HPDE6-E6E7 (cell line): ENCODE results near the gene CD72.
A peak's percentile ranks its signal among the peaks of the same experiment; 100 is the strongest.
"Not testable (repeated sequence)": the region's sequence is repeated elsewhere in the genome, so short reads cannot be mapped to it uniquely, and the experiment has no call there.

Source experiments
- DNase-seq: peaks from one replicate; pipeline ENCODE4 v3.0.0; 2011; ENCODE audit warnings: missing footprints; ENCODE audit errors: extremely low spot score

Gene CD72

DNA sequence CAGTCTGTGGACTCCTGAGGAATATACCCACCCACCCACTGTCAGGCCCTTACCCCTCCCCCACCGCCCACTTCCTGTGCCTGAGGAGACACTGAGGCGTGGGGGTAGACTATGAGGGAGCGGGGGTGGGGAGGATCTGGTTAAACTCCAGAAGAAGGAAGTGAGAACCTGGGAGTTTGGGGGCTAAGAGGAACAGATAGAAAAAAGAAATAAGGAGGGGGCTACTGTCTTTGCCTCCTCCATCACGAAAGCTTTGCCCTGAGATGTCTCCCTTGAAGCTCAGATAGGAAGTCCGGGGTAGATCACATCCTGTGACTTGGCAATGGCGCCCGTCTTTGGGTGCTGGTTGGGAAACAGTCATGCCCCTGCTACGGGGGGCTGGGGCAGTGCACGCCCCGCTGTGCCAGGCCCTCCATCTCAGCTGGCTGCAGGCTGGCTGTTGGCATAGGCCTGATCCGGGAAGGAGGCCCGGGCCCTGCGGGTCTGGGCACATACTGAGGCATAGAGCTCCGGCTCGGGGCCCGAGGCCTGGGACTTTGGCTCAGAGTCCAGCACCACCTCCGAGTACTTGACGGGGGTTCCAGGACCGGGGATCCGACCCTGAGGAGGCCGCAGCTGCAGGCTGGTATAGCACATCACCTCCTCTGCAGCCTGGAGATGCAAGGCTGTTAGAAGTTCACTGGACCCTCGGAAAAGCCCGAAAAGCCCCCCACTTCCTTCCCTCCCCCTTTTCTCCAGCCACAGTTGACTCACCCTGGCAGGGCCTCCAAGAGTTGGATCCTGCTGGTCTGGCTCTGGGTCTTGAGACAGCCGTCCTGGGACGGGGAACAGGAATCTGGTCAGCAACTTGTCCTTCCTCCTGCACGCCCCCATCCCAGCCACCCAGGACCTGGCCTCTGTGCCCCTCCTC is 31.5 kb upstream of the CD72 start:
- DNase-seq, result no peak

DNA sequence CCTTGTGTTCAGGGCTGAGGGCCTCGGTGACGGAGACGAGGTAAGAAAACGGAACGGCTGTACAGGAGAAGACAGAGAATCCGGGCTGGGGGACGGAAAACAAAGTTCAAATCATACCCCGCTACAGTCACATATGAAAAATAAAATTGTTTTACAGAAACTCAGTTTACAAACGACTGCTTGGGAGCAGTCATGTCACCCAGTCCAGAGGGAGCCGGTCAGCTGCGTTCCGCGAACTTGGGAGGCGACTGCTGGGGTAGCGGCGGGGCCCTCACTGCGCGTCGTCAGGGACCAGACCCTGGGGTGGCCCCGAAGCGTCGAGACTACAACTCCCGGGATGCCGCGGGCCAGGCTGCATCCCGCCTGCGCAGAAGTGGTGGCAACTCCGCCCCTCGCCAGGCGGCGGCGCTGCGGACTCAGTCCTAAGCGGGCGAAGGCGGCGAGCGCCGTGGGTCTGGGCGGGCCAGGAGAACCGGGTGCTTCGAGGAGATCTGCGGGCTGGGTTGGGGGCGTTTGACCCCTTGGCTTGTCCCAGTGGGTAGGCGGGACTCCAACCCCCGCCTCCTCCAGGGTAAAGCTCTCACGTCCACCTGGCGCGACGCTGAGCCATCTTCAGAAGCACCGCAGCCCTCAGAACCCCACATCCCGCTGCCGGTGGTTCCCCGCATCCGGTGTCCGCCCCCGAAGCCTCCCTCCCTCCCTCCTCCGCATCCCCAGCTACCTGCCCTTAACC is 28.5 kb upstream of the CD72 start:
- peak; percentile 91 for DNase-seq

DNA sequence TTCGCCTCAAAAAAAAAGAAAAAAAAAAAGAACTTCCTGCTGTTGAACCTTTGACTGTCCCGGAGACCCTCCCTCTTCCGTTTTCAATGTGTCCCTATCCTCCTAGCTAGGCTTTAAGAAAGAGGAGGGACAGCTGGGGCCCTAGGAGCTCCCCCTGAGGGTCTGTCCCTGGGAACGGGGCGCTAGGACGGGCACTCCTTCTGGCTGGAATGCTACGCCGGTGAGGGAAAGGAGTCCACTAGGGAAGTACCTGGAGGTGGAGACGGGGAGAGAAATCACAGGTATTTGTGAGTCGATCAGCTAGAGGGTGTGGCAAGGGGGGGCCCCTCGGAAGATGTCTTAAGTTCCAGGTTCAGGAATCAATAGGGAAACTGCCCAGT is 27.9 kb upstream of the CD72 start:
- DNase-seq, result peak; percentile 91

DNA sequence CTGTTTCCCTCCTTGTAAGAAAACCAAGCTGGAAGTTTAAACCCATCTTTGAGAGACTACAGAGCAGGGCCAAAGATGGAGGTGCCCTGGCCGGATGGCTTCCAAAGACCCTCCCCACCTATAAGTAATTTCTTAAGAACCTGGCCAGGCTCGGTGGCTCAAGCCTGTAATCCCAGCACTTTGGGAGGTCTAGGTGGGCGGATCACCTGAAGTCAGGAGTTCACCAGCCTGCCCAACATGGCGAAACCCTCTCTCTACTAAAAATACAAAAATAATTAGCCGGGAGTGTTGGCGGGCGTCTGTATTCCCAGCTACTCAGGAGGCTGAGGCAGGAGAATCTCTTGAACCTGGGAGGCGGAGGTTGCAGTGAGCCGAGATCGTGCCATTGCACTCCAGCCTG is 27.5 kb upstream of the CD72 start:
- not testable (repeated sequence) for DNase-seq

DNA sequence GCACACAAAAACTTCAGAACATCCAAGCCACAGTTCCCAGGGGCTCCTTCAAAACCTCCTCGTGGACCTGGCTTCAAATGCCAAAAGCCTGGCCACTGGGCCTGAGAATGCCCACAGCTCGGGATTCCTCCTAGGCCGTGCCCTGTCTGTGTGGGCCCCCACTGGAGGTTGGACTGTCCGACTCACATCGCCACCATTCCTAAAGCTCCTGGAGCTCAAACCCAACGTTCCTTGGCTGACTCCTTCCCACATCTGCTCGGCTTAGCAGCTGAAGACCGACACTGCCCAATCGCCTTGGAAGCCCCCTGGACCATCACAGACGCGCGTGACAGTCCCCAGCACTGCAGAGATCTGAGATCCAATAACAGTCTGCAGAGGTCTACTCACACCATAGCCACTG is 24.8 kb upstream of the CD72 start:
- DNase-seq, result no peak

DNA sequence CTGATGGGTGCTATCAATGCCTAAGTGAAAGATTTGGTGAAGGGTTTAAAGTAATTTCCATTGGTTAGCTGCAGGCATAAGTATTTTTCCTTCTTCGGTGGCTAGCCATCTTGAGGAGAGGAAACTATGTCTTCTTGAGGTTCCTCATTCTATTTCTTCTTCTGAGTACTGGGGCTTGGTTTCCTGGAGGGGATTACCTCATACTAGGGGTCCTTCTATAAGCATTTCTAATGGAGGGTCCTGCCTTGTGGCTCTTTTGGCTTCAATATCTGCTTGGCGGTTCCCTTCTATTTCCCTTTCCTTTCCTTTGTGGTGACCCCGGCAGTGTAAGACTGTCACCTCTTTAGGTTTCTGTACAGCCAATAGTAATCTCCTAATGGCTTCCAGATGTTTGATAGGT is 23.3 kb upstream of the CD72 start:
- not testable (repeated sequence) for DNase-seq

DNA sequence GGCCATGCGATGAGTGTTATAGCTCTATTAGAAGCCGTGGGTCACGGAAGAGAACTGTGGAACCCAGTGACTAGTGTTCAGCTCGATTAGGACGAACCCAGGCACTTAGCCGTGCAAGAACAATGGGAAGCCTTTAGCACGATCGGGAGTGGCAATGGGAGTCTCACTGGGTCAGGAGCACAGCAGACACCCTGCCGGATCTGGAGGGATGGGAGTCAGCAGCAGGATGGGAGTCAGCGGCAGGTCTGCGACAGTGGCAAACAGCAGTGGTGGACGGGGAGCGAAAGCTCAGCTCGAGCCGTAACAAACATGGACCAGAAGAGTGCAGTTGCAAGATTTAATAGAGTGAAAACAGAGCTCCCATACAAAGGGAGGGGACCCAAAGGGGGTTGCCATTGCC is 22.2 kb upstream of the CD72 start:
- DNase-seq, result not testable (repeated sequence)

DNA sequence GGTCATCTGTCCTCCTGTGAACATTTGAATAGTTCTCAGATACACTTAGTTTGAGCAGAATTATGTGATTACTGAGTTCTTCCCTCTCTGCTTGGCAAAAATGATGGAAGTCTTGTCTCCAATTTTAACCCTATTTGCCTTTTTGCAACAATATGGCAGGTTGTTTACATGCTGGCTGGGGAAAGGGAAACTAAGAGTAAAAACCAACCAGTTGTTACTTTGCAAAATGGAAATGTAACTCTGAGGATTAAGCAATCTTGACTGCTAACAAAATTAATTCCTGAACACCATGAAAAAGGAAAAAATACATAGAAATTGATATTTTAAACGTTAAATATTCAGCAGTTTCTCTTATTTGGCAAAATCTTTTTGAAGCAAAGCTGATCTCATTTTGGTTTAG is 21.4 kb upstream of the CD72 start:
- DNase-seq, result no peak

DNA sequence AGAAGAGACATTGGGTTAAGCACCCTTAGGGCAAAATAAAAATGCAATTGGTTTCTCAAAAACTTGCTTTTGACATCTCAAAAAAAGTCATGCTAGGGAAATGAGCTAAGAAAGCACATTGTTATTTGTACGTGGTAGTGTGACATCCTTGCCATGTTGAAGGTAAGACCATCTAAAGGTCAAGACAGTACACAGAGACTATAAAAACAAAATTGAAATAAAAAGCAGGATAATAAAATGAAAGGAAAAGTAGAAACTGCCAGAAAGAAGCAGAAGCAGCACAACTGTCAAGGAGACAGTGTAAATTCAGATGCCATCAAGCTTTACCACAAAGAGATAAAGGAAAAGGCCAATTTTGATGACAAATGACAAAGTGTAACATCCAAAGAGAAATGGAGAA is 21.0 kb upstream of the CD72 start:
- DNase-seq, result not testable (repeated sequence)

DNA sequence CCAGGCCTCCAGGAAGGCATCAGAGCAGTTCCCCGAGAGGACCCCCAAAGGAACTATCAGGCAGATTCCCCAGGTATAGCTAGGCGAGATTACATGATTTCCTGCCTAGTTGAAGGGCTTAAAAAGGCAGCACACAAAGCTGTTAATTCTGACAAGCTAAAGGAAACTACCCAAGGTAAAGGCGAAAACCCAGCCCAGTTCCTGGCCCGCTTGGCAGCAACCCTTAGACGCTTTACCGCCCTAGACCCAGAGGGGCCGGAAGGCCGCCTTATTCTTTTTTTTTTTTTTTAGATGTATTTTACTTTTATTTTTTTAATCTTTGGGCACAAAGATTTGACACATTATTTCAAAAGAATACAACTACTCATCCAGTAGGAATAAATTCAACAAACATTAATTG is 20.5 kb upstream of the CD72 start:
- DNase-seq, result not testable (repeated sequence)

DNA sequence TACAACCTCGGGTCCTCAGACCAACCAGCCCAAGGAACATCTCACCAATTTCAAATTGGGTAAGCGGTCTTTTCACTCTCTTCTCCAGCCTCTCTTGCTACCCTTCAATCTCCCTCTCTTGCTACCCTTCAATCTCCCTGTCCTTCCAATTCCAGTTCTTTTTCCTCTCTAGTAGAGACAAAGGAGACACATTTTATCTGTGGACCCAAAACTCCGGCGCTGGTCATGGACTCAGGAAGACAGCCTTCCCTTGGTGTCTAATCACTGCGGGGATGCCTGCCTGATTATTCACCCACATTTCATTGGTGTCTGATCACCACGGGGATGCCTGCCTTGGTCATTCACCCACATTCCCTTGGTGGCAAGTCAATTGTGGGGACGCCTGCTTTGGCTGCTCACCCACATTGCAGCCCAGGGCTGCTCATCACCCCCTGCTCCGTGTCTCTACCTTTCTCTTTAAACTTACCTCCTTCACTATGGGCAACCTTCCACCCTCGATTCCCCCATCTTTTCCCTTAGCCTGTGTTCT is 19.3 kb upstream of the CD72 start:
- DNase-seq, result not testable (repeated sequence)

DNA sequence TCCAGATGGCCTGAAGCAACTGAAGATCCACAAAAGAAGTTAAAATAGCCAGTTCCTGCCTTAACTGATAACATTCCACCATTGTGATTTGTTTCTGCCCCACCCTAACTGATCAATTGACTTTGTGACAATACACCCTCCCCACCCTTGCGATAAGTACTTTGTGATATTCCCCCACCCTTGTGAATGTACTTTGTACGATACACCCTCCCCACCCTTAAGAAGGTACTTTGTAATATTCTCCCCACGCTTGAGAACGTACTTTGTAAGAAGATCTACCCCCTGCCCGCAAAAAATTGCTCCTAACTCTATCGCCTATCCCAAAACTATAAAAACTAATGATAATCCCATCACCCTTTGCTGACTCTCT is 18.6 kb upstream of the CD72 start:
- DNase-seq, result not testable (repeated sequence)

DNA sequence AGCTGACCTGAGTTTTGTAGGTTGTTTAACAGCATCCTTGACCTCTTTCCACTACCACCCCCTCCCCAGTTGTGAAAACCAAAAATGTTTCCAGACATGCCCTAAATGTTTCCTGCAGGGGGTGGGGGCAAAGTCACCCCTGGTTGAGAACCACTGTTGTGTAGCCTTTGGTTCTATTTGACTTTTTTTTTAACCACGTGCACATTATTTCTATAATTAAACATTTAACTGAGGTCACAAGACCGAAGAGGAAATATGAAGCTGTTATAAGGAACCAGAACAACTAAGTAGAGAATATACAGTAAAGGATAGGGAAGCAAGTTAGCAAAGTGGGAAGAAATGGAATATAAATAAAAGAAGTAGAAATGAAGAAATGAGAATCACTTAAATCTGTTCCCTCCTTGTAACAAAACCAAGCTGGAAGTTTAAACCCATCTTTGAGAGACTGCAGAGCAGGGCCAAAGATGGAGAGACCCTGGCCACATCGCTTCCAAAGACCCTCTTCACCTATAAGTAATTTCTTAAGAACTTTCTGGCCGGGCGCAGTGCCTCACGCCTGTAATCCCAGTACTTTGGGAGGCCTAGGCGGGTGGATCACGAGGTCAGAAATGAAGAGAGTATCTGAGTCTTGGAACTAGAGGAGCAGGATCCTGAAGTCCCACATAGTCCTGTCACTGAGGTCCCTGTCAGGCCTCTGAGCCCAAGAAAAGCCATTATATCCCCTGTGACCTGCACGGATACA is 18.1 kb upstream of the CD72 start:
- no peak for DNase-seq

DNA sequence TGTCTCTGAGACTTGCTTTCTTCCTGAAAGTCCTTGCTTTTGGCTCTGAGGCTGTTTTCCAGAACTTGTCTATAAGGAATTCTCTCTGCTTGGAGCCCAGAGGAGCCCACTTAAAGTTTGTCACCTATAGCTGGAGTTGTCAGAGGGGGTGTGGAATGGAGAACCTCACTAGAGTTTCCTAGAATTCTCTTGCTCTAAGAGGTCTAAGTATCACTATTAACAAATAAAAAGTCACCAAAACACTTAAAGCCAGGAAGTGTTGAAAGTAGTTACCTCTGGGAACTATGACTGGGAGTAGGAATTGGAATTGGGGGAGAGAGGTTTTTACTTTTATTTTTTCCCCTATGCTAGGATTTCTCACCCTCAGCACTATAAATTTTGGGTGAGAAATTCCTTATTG is 17.5 kb upstream of the CD72 start:
- no peak for DNase-seq

DNA sequence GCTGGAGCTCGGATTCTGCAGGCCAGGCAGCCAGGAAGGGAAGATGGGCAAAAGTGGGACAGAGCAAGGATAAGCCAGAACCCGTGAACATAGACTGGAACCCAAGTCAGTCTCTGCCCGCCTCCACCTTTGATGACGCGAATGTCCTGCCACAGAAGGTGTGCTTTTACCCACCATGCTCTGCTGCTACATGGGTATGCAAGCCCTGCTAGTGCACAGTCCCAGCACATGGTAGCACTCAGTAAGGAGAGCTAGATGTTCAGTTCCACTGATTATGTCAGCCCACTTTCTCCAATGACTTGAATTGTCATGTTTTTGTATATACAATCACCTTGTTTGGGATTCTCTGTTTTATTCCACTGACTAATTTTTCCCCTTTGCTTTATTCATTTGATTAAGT is 11.4 kb upstream of the CD72 start:
- DNase-seq, result no peak

DNA sequence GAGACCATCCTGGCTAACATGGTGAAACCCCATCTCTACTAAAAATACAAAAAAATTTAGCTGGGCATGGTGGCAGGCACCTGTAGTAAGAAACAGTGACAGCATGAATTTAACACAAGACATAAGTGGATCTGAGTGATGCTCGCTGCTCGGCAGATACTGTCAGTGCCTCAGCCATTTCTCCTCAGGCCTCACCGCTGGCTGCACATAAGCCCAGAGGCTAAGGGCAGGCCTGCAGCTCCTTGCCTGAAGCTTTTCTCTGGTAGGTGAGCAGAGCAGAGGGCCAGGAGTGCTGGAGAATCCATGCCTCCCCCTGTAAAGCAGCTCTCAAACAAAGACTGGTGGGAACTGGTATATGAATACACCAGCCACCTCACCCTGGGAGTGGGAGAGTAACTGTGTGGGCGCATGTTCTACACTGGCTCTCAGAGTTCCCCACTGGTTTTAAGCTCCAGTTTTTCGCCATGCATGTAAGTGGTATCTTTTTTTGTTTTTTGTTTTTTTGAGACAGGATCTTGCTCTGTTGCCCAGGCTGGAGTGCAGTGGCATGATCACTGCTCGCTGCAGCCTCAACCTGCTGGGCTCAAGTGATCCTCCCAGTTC is 10.3 kb upstream of the CD72 start:
- no peak for DNase-seq

DNA sequence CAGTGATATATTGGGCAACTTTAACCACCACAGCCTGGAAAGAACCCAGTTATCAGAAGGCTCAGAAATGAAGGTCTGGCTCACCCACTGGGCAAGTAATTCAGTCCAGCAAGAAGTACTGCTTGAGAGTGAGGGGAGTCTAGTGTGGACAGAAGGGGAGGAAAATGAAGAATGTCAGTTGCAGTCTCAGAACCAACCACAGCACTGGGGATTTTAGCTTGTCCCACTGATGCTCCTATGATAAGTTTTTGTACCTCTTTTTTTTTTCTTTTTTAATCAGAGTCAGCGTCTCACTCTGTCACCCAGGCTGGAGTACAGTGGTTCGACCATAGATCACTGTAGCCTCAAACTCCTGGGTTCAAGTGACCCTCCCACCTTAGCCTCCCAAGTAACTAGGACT is 9.4 kb upstream of the CD72 start:
- DNase-seq, result no peak

DNA sequence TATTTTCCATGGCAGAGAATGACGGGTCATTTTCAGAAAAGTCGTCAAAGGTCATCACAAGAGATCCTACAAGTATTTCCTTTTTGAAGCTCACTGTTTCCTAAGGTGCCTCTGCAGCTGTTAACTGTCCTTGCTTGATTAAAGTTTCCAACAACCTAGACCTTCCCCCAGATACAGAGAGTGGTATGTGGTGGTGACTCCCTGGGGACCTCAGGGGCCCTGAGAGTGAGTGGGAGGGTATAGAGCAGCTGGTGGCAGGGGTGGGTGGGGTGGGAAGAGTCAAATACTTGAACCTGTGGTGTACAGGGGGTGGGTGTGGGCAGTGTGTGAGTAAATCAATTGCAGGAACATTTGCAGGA is 1.6 kb upstream of the CD72 start:
- no peak for DNase-seq

DNA sequence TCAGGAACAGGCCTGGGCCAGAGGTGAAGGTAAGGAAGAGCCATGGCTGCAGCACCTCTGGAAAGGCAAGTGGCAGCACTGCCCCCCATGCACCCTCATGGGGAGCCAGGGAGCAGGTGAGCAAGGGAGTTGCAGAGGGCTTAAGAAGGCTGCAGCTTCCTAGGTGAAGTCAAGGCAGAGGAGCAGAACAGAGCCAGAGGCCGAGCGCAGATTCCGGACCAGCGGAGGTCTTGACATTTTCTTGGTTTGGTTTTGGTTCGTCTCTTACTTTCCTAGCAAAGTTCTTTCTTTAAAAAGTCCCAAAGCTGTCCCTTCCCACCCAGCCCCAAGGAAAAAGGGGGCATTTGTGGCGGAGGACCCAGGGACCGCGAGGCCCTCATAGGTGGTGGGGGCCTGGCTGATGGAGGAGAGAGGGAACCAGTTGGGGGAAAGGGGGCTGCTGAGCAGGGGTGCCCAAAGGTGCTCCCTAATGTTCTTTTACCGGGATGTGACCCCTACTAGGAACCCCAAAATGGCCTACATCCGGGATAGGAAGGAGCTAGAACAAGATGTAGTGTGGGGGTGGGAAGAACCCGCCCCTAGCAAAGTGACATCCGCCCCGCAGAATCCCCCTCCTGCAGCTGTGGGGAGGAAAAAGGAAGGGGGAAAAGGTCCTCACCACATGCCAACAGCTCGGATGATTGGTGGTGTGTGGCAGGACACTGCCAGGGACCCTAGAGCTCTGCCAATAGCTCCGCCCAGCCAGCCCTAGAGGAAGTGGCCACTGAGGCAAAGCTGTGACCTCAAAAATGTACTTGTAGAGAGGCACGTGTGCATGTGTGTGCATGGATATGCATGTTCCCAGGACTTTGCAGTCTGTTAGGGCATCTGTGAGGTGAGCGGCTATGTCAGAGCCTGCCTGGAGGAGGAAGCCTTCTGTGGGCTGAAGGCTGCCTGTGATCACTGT is 914 bp upstream of the CD72 start:
- DNase-seq, result no peak

DNA sequence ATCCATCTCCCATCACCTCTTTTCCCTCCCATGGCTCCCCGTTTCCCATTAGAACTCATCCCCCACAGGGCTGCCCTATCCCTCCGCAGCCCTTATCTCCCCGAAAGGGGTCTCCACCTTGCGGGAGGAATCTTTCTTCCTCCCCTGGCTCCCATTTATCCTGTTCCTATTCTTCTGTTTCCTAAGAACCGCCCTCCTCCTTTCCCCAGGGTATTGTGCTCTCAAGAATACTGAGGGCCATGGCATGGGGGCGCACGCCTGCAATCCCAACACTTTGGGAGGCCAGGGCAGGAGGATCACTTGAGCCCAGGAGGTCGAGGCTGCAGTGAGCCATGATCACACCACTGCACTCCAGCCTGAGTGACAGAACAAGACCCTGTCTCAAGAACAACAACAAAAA is 665 bp downstream of the CD72 start:
- DNase-seq, result no peak
